Gastroesophageal sphincter (tissue), 4 donors: ENCODE measurements around the gene APRT. TPM values are rescaled to one million over a fixed set of nuclear protein-coding genes. Genes with fewer than 3 reads are reported as not detected.
"Not testable (repeated sequence)": the region's sequence is repeated elsewhere in the genome, so short reads cannot be mapped to it uniquely, and the experiment has no call there.

Experiments used
- ATAC-seq: fragments of 150-250 bp; one replicate; pipeline ENCODE4 v1.9.1; 2016; ENCODE audit warnings: mild to moderate bottlenecking, moderate library complexity
- H3K27ac ChIP-seq, 4 donors: fragments of 200-600 bp; sonication (generic) in 3 of 4; 1 replicate in 3 of 4; 2 replicates in 1 of 4; pipeline ENCODE4 v1.5.1; 2016 to 2019
- H3K27me3 ChIP-seq: fragments of 200-600 bp; sonication (generic); one replicate; pipeline ENCODE4 v1.5.1; 2019
- H3K36me3 ChIP-seq, 2 donors: fragments of 200-600 bp; sonication (generic); one replicate each; pipeline ENCODE4 v1.5.1; 2019; ENCODE audit warnings: control low read depth in 1 of 2
- H3K4me1 ChIP-seq, 3 donors: fragments of 200-600 bp; sonication (generic); 1 replicate in 2 of 3; 2 replicates in 1 of 3; pipeline ENCODE4 v1.5.1; 2016 to 2019; ENCODE audit warnings: control low read depth in 2 of 3
- H3K4me3 ChIP-seq, 2 donors: fragments of 200-600 bp; sonication (generic); one replicate each; pipeline ENCODE4 v1.5.1; 2019; ENCODE audit warnings: mild to moderate bottlenecking in 1 of 2, moderate library complexity in 1 of 2
- H3K9me3 ChIP-seq, 3 donors: fragments of 200-600 bp; sonication (generic); one replicate each; pipeline ENCODE4 v1.5.1; 2017 to 2019; ENCODE audit warnings: control low read depth in 2 of 3
- CTCF ChIP-seq, 4 experiments: fragments of 200-600 bp in 2 of 4; fragments of 450-650 bp in 2 of 4; sonication (generic) in 1 of 4; IDR thresholded peaks; one replicate each; pipeline ENCODE4 v1.5.1; 2017 to 2019; ENCODE audit warnings: antibody characterized with exemption in 4 of 4, mild to moderate bottlenecking in 2 of 4, moderate library complexity in 2 of 4
- EP300 ChIP-seq: sonication (generic); formaldehyde crosslinking; IDR thresholded peaks from one replicate; pipeline ENCODE4 v1.6.1; 2017; ENCODE audit warnings: antibody characterized with exemption, mild to moderate bottlenecking
- POLR2A ChIP-seq, 2 donors: fragments of 450-650 bp; IDR thresholded peaks; one replicate each; pipeline ENCODE4 v1.6.1; 2017; ENCODE audit warnings: antibody characterized with exemption in 2 of 2, mild to moderate bottlenecking in 2 of 2, moderate library complexity in 1 of 2
- POLR2AphosphoS5 ChIP-seq: sonication (generic); formaldehyde crosslinking; IDR thresholded peaks from one replicate; pipeline ENCODE4 v1.6.1; 2017; ENCODE audit warnings: antibody characterized with exemption
- WGBS, 2 donors: methylation state at CpG; one replicate each; pipeline ENCODE4 v1.1.5; 2018; ENCODE audit warnings: low coverage in 1 of 2; 5-methylcytosine and 5-hydroxymethylcytosine counted together
- total RNA-seq, 4 donors: library from RNA; depleted of rRNA; stranded (reverse); fragments of >200 nt; gene quantifications; one replicate each; pipeline ENCODE4 v1.1.0, GENCODE V29; 2016

APRT gene
- total RNA-seq, 4 donors from 2014 or later: 64.9 to 103 (median 92.9) TPM

- ATAC-seq: no peak
- no peaks in the 10 kb centered on the region for H3K27me3 ChIP-seq
- no peaks in the 10 kb centered on the region for H3K36me3 ChIP-seq
- peak overlapping the region in 2 of 4 donors; percentile 98 to 99 for H3K27ac ChIP-seq
- no peaks in the 10 kb centered on the region for H3K9me3 ChIP-seq
- H3K4me3 ChIP-seq: no peak overlapping the region
- WGBS, 2 donors: 79 to 82% methylated on average over 9 to 10 of the region's 18 CpGs
- H3K4me1 ChIP-seq: peaks cover 9 to 100% (median 79%) of the 10 kb centered on the region in 3 donors
- TF ChIP-seq POLR2A (IDR thresholded peaks at IDR 0.05): no peak
- TF ChIP-seq POLR2AphosphoS5: no peak
- TF ChIP-seq EP300: no peak
- TF ChIP-seq CTCF (IDR thresholded peaks at IDR 0.05): no peak
Measured at GRCh38 chr16:88775825-88776224, 35.9 kb downstream of the APRT start.

GRCh38 chr16:88774544-88775393, 37.0 kb downstream of the APRT start:
- no peak for ATAC-seq
- H3K4me1 ChIP-seq: peaks cover 9 to 100% (median 79%) of the 10 kb centered on the region in 3 donors
- WGBS, 2 donors: 75 to 77% methylated on average over 3 to 16 of the region's 32 CpGs
- no peak for TF ChIP-seq POLR2A (IDR thresholded peaks at IDR 0.05)
- TF ChIP-seq CTCF (IDR thresholded peaks at IDR 0.05): no peak
- TF ChIP-seq POLR2AphosphoS5: no peak
- TF ChIP-seq EP300: no peak
- H3K4me3 ChIP-seq: no peak overlapping the region
- no peaks in the 10 kb centered on the region for H3K36me3 ChIP-seq
- peak overlapping the region in 3 of 4 donors; percentile 91 to 98 (median 92) for H3K27ac ChIP-seq
- no peaks in the 10 kb centered on the region for H3K9me3 ChIP-seq
- H3K27me3 ChIP-seq: no peaks in the 10 kb centered on the region

GRCh38 chr16:88773812-88774291, 37.9 kb downstream of the APRT start:
- Histone ChIP-seq H3K36me3 (no peaks in the 10 kb centered on the region), H3K27me3 (no peaks in the 10 kb centered on the region), H3K9me3 (no peaks in the 10 kb centered on the region), H3K4me1 (peaks cover 9 to 100% (median 81%) of the 10 kb centered on the region in 3 donors), H3K27ac (peak overlapping the region in 3 of 4 donors; percentile 91 to 98 (median 92)), H3K4me3 (no peak overlapping the region)
- WGBS, 2 donors: no CpG with 5 or more reads among the region's 12 CpGs
- ATAC-seq: peak; percentile 34
- no peak for TF ChIP-seq CTCF (IDR thresholded peaks at IDR 0.05)
- no peak for TF ChIP-seq EP300
- no peak for TF ChIP-seq POLR2AphosphoS5
- TF ChIP-seq POLR2A (IDR thresholded peaks at IDR 0.05): no peak

- H3K27ac ChIP-seq: peak overlapping the region; percentile 39 to 98 (median 92)
- TF ChIP-seq CTCF (IDR thresholded peaks at IDR 0.05) (no peak), POLR2AphosphoS5 (peak; percentile 97)
- no peaks in the 10 kb centered on the region for H3K27me3 ChIP-seq
- H3K4me1 ChIP-seq: peaks cover 14 to 100% (median 83%) of the 10 kb centered on the region in 3 donors
- no peak overlapping the region for H3K4me3 ChIP-seq
- WGBS, 2 donors: 27 to 35% methylated on average over 2 to 5 of the region's 29 CpGs
- H3K36me3 ChIP-seq: no peaks in the 10 kb centered on the region
- H3K9me3 ChIP-seq: no peaks in the 10 kb centered on the region
- peak; percentile 76 for ATAC-seq
Measured at GRCh38 chr16:88772871-88773811, 38.6 kb downstream of the APRT start.

- peaks cover 18 to 100% (median 84%) of the 10 kb centered on the region in 3 donors for H3K4me1 ChIP-seq
Measured at GRCh38 chr16:88771781-88772180, 39.9 kb downstream of the APRT start.

More at GRCh38 chr16:88771781-88772180, 39.9 kb downstream of the APRT start:
- not testable (repeated sequence) for H3K36me3 ChIP-seq, H3K9me3 ChIP-seq, ATAC-seq, H3K4me3 ChIP-seq, H3K27me3 ChIP-seq
- peak overlapping the region; percentile 39 to 98 (median 92) for H3K27ac ChIP-seq
- WGBS, 2 donors: no CpG with 5 or more reads among the region's 23 CpGs
